HepG2 (cell line): ENCODE data around the gene AZU1.

Source experiments
- BRCA1 ChIP-seq: sonication (generic); formaldehyde crosslinking; IDR thresholded peaks from 2 replicates; pipeline ENCODE4 v1.4.0; 2020; ENCODE audit warnings: missing genetic modification reagents
- EZH2 ChIP-seq: conservative IDR thresholded peaks from 2 replicates; pipeline ENCODE4 v1.6.1; 2012; ENCODE audit warnings: mild to moderate bottlenecking, low read depth, low read length, moderate library complexity
- FIP1L1 ChIP-seq: fragments of 200-400 bp; formaldehyde crosslinking; IDR thresholded peaks from 2 replicates; pipeline ENCODE4 v1.6.1; 2018; ENCODE audit warnings: low read depth, mild to moderate bottlenecking, low read length, moderate library complexity, borderline replicate concordance; ENCODE audit not compliant: insufficient read depth
- TGIF2 ChIP-seq: IDR thresholded peaks from 2 replicates; pipeline ENCODE4 v1.6.1; 2016; ENCODE audit warnings: control low read depth, missing compliant biosample characterization

- TF ChIP-seq FIP1L1 = no peak
- no peak for TF ChIP-seq BRCA1 (CRISPR knock-in tag)
- TF ChIP-seq TGIF2 (CRISPR knock-in tag) = no peak
- no peak for TF ChIP-seq EZH2
Measured at GRCh38 chr19:853014-853585, 25.5 kb downstream of the AZU1 start.
